Measurements from ENCODE around the gene SVEP1.
"Not testable (repeated sequence)": the region's sequence is repeated elsewhere in the genome, so short reads cannot be mapped to it uniquely, and the experiment has no call there.

SVEP1 gene

DNA sequence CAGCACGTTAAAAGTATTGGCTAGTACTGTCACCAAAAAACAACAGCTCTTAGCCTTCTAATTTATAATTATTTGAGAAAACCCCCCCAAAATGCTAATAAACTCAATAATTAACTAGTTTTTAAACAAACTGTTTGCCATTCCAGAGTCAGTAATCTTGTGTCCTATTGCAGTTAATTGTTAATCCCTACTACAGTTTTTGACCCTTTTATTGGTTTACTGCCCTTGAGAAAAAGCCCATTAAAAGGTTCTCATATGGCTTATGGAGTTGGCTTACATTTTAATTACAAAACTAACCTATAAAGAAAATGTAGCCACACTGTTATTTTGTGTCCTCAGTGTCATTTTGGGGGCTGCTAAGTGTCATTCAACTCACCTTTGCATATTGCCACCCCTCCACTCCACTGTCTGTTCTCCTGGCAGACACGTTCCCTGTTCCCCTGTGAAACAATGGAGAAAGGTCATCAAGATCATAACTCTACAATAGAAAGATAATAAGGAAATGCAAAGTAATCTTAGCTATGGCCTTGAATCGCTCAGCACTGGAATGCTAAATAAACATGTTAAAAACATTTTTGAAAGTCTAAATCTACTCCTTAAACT, 190.3 kb downstream of the SVEP1 start:
- CTCF ChIA-PET: interaction anchor here (1.2 kb wide), 1 partner anchor 25 kb away, joined by 4 read pairs; no protein-coding TSS in a partner anchor
- no peak for DNase-seq (ENCODE audit: extremely low spot score)
- POLR2A ChIA-PET: no interaction called here
- TF ChIP-seq, protein P1, sequence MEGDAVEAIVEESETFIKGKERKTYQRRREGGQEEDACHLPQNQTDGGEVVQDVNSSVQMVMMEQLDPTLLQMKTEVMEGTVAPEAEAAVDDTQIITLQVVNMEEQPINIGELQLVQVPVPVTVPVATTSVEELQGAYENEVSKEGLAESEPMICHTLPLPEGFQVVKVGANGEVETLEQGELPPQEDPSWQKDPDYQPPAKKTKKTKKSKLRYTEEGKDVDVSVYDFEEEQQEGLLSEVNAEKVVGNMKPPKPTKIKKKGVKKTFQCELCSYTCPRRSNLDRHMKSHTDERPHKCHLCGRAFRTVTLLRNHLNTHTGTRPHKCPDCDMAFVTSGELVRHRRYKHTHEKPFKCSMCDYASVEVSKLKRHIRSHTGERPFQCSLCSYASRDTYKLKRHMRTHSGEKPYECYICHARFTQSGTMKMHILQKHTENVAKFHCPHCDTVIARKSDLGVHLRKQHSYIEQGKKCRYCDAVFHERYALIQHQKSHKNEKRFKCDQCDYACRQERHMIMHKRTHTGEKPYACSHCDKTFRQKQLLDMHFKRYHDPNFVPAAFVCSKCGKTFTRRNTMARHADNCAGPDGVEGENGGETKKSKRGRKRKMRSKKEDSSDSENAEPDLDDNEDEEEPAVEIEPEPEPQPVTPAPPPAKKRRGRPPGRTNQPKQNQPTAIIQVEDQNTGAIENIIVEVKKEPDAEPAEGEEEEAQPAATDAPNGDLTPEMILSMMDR (IDR thresholded peaks at IDR 0.05; ENCODE audit: control extremely low read depth, extremely low read depth, low read depth, missing control alignments): no peak

DNA sequence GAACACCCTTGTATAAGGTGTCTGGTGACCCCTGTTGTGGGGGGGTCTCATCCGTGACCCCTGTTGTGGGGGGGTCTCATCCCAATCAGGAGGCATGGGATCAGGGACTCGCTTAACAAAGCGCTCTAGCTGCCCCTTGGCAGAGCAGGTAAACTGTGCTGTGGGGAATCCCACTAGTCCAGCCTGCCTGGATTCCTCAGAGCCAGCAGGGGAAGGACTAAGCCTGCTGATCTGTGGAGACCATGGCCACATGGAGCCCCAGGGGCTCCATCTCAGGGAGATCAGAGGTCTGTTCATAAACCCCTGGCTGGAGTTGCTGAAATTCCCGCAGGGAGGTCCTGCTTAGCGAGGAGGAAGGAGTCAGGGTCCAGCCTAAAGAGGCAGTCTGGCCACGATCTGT, 196.1 kb downstream of the SVEP1 start:
- DNase-seq (ENCODE audit: extremely low spot score): no peak
- ChIA-PET CTCF (interaction anchor here (1.1 kb wide), 1 partner anchor 15 kb away, joined by 3 read pairs; no protein-coding TSS in a partner anchor), POLR2A (no interaction called here)
- TF ChIP-seq, protein P1 (IDR thresholded peaks at IDR 0.05; ENCODE audit: control extremely low read depth, extremely low read depth, low read depth, missing control alignments): no peak

DNA sequence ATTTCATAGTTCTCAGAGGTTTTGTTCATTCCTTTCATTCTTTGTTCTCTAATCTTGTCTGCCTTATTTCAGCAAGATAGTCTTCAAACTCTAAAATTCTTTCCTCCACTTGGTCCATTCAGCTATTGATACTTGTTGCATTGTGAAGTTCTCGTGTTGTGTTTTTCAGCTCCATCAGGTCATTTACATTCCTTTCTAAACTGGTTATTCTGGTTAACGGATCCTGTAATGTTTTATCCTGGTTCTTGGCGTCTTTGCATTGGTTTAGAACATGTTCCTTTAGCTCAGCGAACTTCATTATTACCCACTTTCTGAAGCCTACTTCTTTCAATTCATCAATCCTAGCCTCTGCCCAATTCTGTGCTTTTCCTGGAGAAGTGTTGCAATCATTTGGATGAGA, 196.8 kb downstream of the SVEP1 start:
- ChIA-PET POLR2A (no interaction called here), CTCF (interaction anchor here (1.1 kb wide), 1 partner anchor 14 kb away, joined by 3 read pairs; no protein-coding TSS in a partner anchor)
- TF ChIP-seq, protein P1 (IDR thresholded peaks at IDR 0.05; ENCODE audit: control extremely low read depth, extremely low read depth, low read depth, missing control alignments): no peak
- DNase-seq (ENCODE audit: extremely low spot score): no peak

GRCh38 chr9:110371411-110372007, 208.0 kb downstream of the SVEP1 start:
- TF ChIP-seq, protein P1 (IDR thresholded peaks at IDR 0.05; ENCODE audit: control extremely low read depth, extremely low read depth, low read depth, missing control alignments): no peak
- CTCF ChIA-PET: interaction anchor here (1.8 to 2.9 kb wide), 2 partner anchors 9 to 20 kb away, joined by 5 to 6 read pairs; no protein-coding TSS in a partner anchor
- POLR2A ChIA-PET: no interaction called here
- no peak for DNase-seq (ENCODE audit: extremely low spot score)

- TF ChIP-seq, protein P1 (IDR thresholded peaks at IDR 0.05; ENCODE audit: control extremely low read depth, extremely low read depth, low read depth, missing control alignments): no peak
- ChIA-PET POLR2A (no interaction called here), CTCF (interaction anchor here (1.8 to 2.9 kb wide), 2 partner anchors 8 to 19 kb away, joined by 5 to 6 read pairs; no protein-coding TSS in a partner anchor)
- no peak for DNase-seq (ENCODE audit: extremely low spot score)
Observed at GRCh38 chr9:110370315-110370714, 209.2 kb downstream of the SVEP1 start.

GRCh38 chr9:110364451-110364850, 215.1 kb downstream of the SVEP1 start:
- TF ChIP-seq, protein P1 (IDR thresholded peaks at IDR 0.05; ENCODE audit: control extremely low read depth, extremely low read depth, low read depth, missing control alignments): no peak
- no peak for DNase-seq (ENCODE audit: extremely low spot score)
- ChIA-PET POLR2A (no interaction called here), CTCF (interaction anchor here (1.4 kb wide), 1 partner anchor 13 kb away, joined by 4 read pairs; no protein-coding TSS in a partner anchor)

- DNase-seq (ENCODE audit: extremely low spot score); CTCF ChIA-PET; POLR2A ChIA-PET: not testable (repeated sequence)
Observed at GRCh38 chr9:110358992-110359391, 220.5 kb downstream of the SVEP1 start.
